WI38 (cell line): ENCODE data around the gene CENATAC.

Experiments
- H3K4me3 ChIP-seq: 2 replicates; pipeline ENCODE4 v1.5.1; 2011; ENCODE audit warnings: low read depth, mild to moderate bottlenecking, control low read depth, low read length
- CTCF ChIP-seq: IDR thresholded peaks from 2 replicates; pipeline ENCODE4 v1.5.1; 2012; ENCODE audit warnings: low read depth, mild to moderate bottlenecking, control low read depth, low read length

The CENATAC gene

GRCh38 chr11:118998822-118999221 is 884 bp downstream of the CENATAC start:
- no peak for TF ChIP-seq CTCF
- peak overlapping the region; percentile 89 for H3K4me3 ChIP-seq

GRCh38 chr11:119000906-119001305 is 3.0 kb downstream of the CENATAC start:
- no peak overlapping the region for H3K4me3 ChIP-seq
- no peak for TF ChIP-seq CTCF

GRCh38 chr11:119006656-119007055 is 8.7 kb downstream of the CENATAC start:
- H3K4me3 ChIP-seq: no peak overlapping the region
- TF ChIP-seq CTCF: no peak

- no peak overlapping the region for H3K4me3 ChIP-seq
- no peak for TF ChIP-seq CTCF
Measured at GRCh38 chr11:119011476-119012053, 13.6 kb downstream of the CENATAC start.

GRCh38 chr11:119012629-119013170 is 14.8 kb downstream of the CENATAC start:
- TF ChIP-seq CTCF: no peak
- H3K4me3 ChIP-seq: no peak overlapping the region

GRCh38 chr11:119014209-119014924 is 16.4 kb downstream of the CENATAC start:
- TF ChIP-seq CTCF: no peak
- H3K4me3 ChIP-seq: no peak overlapping the region

- H3K4me3 ChIP-seq: no peak overlapping the region
- TF ChIP-seq CTCF: no peak
Measured at GRCh38 chr11:119015054-119015611, 17.2 kb downstream of the CENATAC start.
